H9 (cell line): ENCODE results near the gene WDR27. TPM values are rescaled to one million over a fixed set of nuclear protein-coding genes. Genes with fewer than 3 reads are reported as not detected.

ENCODE experiments used
- DNase-seq: peaks from one replicate; pipeline ENCODE4 v3.0.0-alpha.2; 2017
- H2AFZ ChIP-seq: one replicate; pipeline ENCODE4 v1.6.1; 2013; ENCODE audit warnings: mild to moderate bottlenecking, low read length, control low read depth, moderate library complexity
- H2AK5ac ChIP-seq: 2 replicates; pipeline ENCODE4 v1.6.1; 2013; ENCODE audit warnings: low read length, control low read depth, mixed read lengths; ENCODE audit not compliant: insufficient read length
- H2BK120ac ChIP-seq: one replicate; pipeline ENCODE4 v1.6.1; 2013; ENCODE audit warnings: low read depth, mild to moderate bottlenecking, low read length, control low read depth, inconsistent platforms; ENCODE audit not compliant: poor library complexity, severe bottlenecking
- H2BK12ac ChIP-seq: 2 replicates; pipeline ENCODE4 v1.6.1; 2013; ENCODE audit warnings: low read length, control low read depth, mixed read lengths, low read depth; ENCODE audit not compliant: insufficient read length
- H2BK15ac ChIP-seq: 2 replicates; pipeline ENCODE4 v1.6.1; 2013; ENCODE audit warnings: low read depth, low read length, control low read depth
- H2BK20ac ChIP-seq: one replicate; pipeline ENCODE4 v1.6.1; 2013; ENCODE audit warnings: low read depth, mild to moderate bottlenecking, low read length, control low read depth, inconsistent platforms; ENCODE audit not compliant: poor library complexity, severe bottlenecking
- H2BK5ac ChIP-seq: 2 replicates; pipeline ENCODE4 v1.6.1; 2013; ENCODE audit warnings: low read length, control low read depth, mixed read lengths; ENCODE audit not compliant: insufficient read length
- H3K14ac ChIP-seq: 2 replicates; pipeline ENCODE4 v1.6.1; 2013; ENCODE audit warnings: low read length, control low read depth; ENCODE audit not compliant: insufficient read depth
- H3K18ac ChIP-seq: 2 replicates; pipeline ENCODE4 v1.6.1; 2013; ENCODE audit warnings: low read depth, mild to moderate bottlenecking, mixed read lengths, low read length, control low read depth; ENCODE audit not compliant: insufficient read length
- H3K23ac ChIP-seq: 2 replicates; pipeline ENCODE4 v1.6.1; 2013; ENCODE audit warnings: low read length, control low read depth, mixed read lengths, low read depth; ENCODE audit not compliant: insufficient read length
- H3K23me2 ChIP-seq: 2 replicates; pipeline ENCODE4 v1.6.1; 2013; ENCODE audit warnings: low read depth, mild to moderate bottlenecking, mixed read lengths, low read length, control low read depth; ENCODE audit not compliant: insufficient read length, poor library complexity, severe bottlenecking
- H3K27ac ChIP-seq: 2 replicates; pipeline ENCODE4 v1.5.1; 2013; ENCODE audit warnings: low read length, control low read depth, mixed read lengths, low read depth; ENCODE audit not compliant: insufficient read length
- H3K27me3 ChIP-seq: 2 replicates; pipeline ENCODE4 v1.6.1; 2013; ENCODE audit warnings: low read length, control low read depth, inconsistent platforms; ENCODE audit not compliant: insufficient read depth
- H3K4ac ChIP-seq: 2 replicates; pipeline ENCODE4 v1.6.1; 2013; ENCODE audit warnings: low read depth, mild to moderate bottlenecking, control low read depth, inconsistent platforms, low read length, moderate library complexity
- H3K4me1 ChIP-seq: 2 replicates; pipeline ENCODE4 v1.6.1; 2013; ENCODE audit warnings: low read length, control low read depth, inconsistent platforms; ENCODE audit not compliant: insufficient read depth
- H3K4me2 ChIP-seq: 2 replicates; pipeline ENCODE4 v1.6.1; 2013; ENCODE audit warnings: low read length, control low read depth, mixed read lengths; ENCODE audit not compliant: insufficient read length, insufficient read depth
- H3K56ac ChIP-seq: 2 replicates; pipeline ENCODE4 v1.6.1; 2013; ENCODE audit warnings: low read depth, mild to moderate bottlenecking, mixed read lengths, low read length, control low read depth; ENCODE audit not compliant: insufficient read length
- H3K79me1 ChIP-seq: 2 replicates; pipeline ENCODE4 v1.6.1; 2013; ENCODE audit warnings: low read depth, mild to moderate bottlenecking, moderate library complexity, low read length, control low read depth, inconsistent platforms; ENCODE audit not compliant: insufficient read depth, poor library complexity, severe bottlenecking
- H3K79me2 ChIP-seq: 2 replicates; pipeline ENCODE4 v1.6.1; 2013; ENCODE audit warnings: low read length, control low read depth, inconsistent platforms; ENCODE audit not compliant: insufficient read depth
- H3K9ac ChIP-seq: 2 replicates; pipeline ENCODE4 v1.6.1; 2013; ENCODE audit warnings: low read length, control low read depth, mixed read lengths; ENCODE audit not compliant: insufficient read length; ENCODE audit errors: extremely low read depth
- H3K9me3 ChIP-seq: one replicate; pipeline ENCODE4 v1.6.1; 2013; ENCODE audit warnings: low read depth, low read length, inconsistent platforms; ENCODE audit not compliant: control insufficient read depth
- H3T11ph ChIP-seq: one replicate; pipeline ENCODE4 v1.6.1; 2013; ENCODE audit warnings: mild to moderate bottlenecking, low read length, control low read depth, inconsistent platforms
- H4K20me1 ChIP-seq: one replicate; pipeline ENCODE4 v1.6.1; 2013; ENCODE audit not compliant: control insufficient read depth, insufficient read length, insufficient read depth
- H4K5ac ChIP-seq: 2 replicates; pipeline ENCODE4 v1.6.1; 2013; ENCODE audit warnings: low read depth, mild to moderate bottlenecking, mixed read lengths, low read length, control low read depth; ENCODE audit not compliant: insufficient read length
- H4K8ac ChIP-seq: replicated peaks from 2 replicates; pipeline ENCODE4 v1.6.1; 2013; ENCODE audit warnings: low read length, control low read depth, mixed read lengths, low read depth; ENCODE audit not compliant: insufficient read length
- H4K91ac ChIP-seq: 2 replicates; pipeline ENCODE4 v1.6.1; 2013; ENCODE audit warnings: low read depth, mild to moderate bottlenecking, moderate library complexity, mixed read lengths, low read length, control low read depth; ENCODE audit not compliant: insufficient read length
- H3K27ac Mint-ChIP-seq, 3 experiments: 2 replicates in 2 of 3; 3 replicates in 1 of 3; pipeline ENCODE4 v1.8.0; 2020 to 2021; ENCODE audit warnings: mixed read lengths in 3 of 3, mild to moderate bottlenecking in 1 of 3, moderate library complexity in 1 of 3
- H3K27me3 Mint-ChIP-seq: 2 replicates; pipeline ENCODE4 v1.8.0; 2021; ENCODE audit warnings: low read depth, mild to moderate bottlenecking, moderate library complexity, mixed read lengths
- H3K36me3 Mint-ChIP-seq, 3 experiments: 2 replicates in 2 of 3; 3 replicates in 1 of 3; pipeline ENCODE4 v1.8.0; 2020 to 2021; ENCODE audit warnings: low read depth in 3 of 3, mixed read lengths in 3 of 3; ENCODE audit not compliant: insufficient read depth in 1 of 3
- H3K4me1 Mint-ChIP-seq, 2 experiments: 2 replicates each; pipeline ENCODE4 v1.8.0; 2020; ENCODE audit warnings: mixed read lengths in 2 of 2
- H3K4me3 Mint-ChIP-seq, 2 experiments: 2 replicates in 1 of 2; 3 replicates in 1 of 2; pipeline ENCODE4 v1.8.0; 2020 to 2021; ENCODE audit warnings: mild to moderate bottlenecking in 2 of 2, mixed read lengths in 2 of 2, moderate library complexity in 1 of 2
- H3K9me3 Mint-ChIP-seq, 2 experiments: 2 replicates in 1 of 2; 3 replicates in 1 of 2; pipeline ENCODE4 v1.8.0; 2020; ENCODE audit warnings: mild to moderate bottlenecking in 2 of 2, mixed read lengths in 2 of 2, moderate library complexity in 1 of 2
- CTCF ChIP-seq: fragments of 200-600 bp; sonication (generic); conservative IDR thresholded peaks from 3 replicates; pipeline ENCODE4 v1.8.0; 2021; ENCODE audit warnings: antibody characterized with exemption, mild to moderate bottlenecking
- WGBS: extraction: QIAGEN DNeasy Blood & Tissue Kit; methylation state at CpG from one replicate; pipeline ENCODE4 v1.1.7; 2013; ENCODE audit warnings: missing lambda C conversion rate, low lambda C conversion rate, mixed read lengths; ENCODE audit not compliant: insufficient read length; ENCODE audit errors: extremely low coverage; 5-methylcytosine and 5-hydroxymethylcytosine counted together
- total RNA-seq: library from RNA; stranded (reverse); gene quantifications from 2 replicates; pipeline ENCODE4 v1.2.1, GENCODE V29; 2021

WDR27 gene
- total RNA-seq, 1 experiment from 2014 or later: 48.7 TPM

DNA sequence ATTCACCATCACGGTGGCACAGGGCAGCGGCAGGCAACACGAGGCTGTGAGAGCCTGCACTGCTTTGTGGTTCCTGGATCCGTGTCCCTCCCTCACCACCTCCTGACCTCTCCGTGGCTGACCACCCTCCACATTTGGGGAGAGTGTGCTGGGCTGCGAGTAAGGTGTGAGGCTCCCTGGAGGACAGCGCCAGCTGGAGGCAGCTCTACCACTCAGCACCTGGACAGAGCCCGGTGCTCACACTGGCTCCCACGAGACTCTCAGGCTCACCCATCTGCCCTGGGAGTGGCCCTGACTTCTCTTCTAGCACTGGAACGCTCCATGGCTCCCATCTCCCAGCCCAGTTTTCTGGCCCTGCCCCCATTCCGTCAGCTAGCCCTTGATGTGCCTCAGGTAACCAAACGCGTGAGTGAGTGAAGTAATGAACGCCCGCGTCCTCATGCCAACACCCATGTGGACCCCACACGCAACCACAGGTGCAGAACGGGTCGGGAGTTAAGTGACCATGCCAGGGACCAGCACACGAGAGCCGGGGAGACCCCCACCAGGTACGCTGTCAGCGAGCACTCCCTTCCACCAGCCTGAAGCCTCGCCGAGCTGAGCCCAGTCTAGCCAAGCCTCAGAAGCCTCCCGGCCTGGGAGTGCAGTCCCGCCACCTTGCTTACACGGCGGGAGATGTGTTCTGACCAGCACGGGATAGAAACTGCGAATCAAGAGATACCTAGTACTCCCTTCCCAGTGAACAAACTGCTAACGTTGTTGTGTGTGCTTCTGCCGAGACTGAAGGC is 137.2 kb downstream of the WDR27 start:
- Histone ChIP-seq H3K27me3 (no peaks in the 10 kb centered on the region), H3K23me2 (no peaks in the 10 kb centered on the region), H3K4me1 (no peaks in the 10 kb centered on the region), H2BK5ac (no peak overlapping the region), H2AK5ac (no peak overlapping the region), H4K5ac (no peak overlapping the region), H2BK12ac (no peak overlapping the region), H2BK120ac (no peak overlapping the region), H3K79me2 (no peaks in the 10 kb centered on the region), H2AFZ (no peak overlapping the region), H4K8ac (no peak overlapping the region), H3K9ac (no peak overlapping the region), H3K4me2 (no peak overlapping the region), H3K79me1 (no peaks in the 10 kb centered on the region), H2BK20ac (no peak overlapping the region), H3K27ac (no peak overlapping the region), H3K9me3 (no peaks in the 10 kb centered on the region), H2BK15ac (no peak overlapping the region), H4K20me1 (no peaks in the 10 kb centered on the region), H3K18ac (no peak overlapping the region), H3K14ac (no peak overlapping the region), H4K91ac (no peak overlapping the region), H3K23ac (no peak overlapping the region), H3K4ac (no peak overlapping the region), H3K56ac (no peak overlapping the region), H3T11ph (no peak overlapping the region)
- no peak overlapping the region for H3K27ac Mint-ChIP-seq
- DNase-seq: peak; percentile 43
- H3K4me3 Mint-ChIP-seq: no peak overlapping the region
- no peaks in the 10 kb centered on the region for H3K9me3 Mint-ChIP-seq
- TF ChIP-seq CTCF: peak; percentile 40; the same call in 2 of the 3 replicates
- H3K27me3 Mint-ChIP-seq: no peaks in the 10 kb centered on the region
- H3K36me3 Mint-ChIP-seq: peaks cover under 1 to 10% (median 7%) of the 10 kb centered on the region in 3 experiments; a peak in 5 of 7 replicates
- no CpG with 5 or more reads among the region's 33 CpGs for WGBS
- no peaks in the 10 kb centered on the region for H3K4me1 Mint-ChIP-seq
